Liver (tissue), 9 donors: ENCODE data around the gene EMX2. TPM values are rescaled to one million over a fixed set of nuclear protein-coding genes. Genes with fewer than 3 reads are reported as not detected.

ENCODE experiments used
- DNase-seq: peaks from one replicate; pipeline ENCODE4 v3.0.0-alpha.2; 2017; ENCODE audit warnings: low spot score
- H3K27ac ChIP-seq, 2 donors: one replicate each; pipeline ENCODE4 v1.7.0; 2013; ENCODE audit warnings: inconsistent platforms in 2 of 2, low read length in 2 of 2, control low read depth in 1 of 2, low read depth in 1 of 2, mild to moderate bottlenecking in 1 of 2
- H3K27me3 ChIP-seq, 4 donors: one replicate each; pipeline versions ENCODE4 v1.6.1 to v1.7.0; 2013; ENCODE audit warnings: low read length in 3 of 4, inconsistent platforms in 1 of 4, mild to moderate bottlenecking in 1 of 4, moderate library complexity in 1 of 4; ENCODE audit not compliant: control insufficient read depth in 4 of 4, insufficient read depth in 4 of 4
- H3K36me3 ChIP-seq, 4 donors: one replicate each; pipeline versions ENCODE4 v1.6.1 to v1.7.0; 2013; ENCODE audit warnings: low read length in 3 of 4, mild to moderate bottlenecking in 3 of 4, low read depth in 1 of 4, moderate library complexity in 1 of 4; ENCODE audit not compliant: control insufficient read depth in 4 of 4, insufficient read depth in 3 of 4
- H3K4me1 ChIP-seq, 4 donors: one replicate each; pipeline versions ENCODE4 v1.6.1 to v1.7.0; 2013; ENCODE audit warnings: low read length in 3 of 4, mild to moderate bottlenecking in 3 of 4, moderate library complexity in 1 of 4; ENCODE audit not compliant: control insufficient read depth in 4 of 4, insufficient read depth in 4 of 4
- H3K4me3 ChIP-seq, 3 donors: one replicate each; pipeline versions ENCODE4 v1.6.1 to v1.7.0; 2013; ENCODE audit warnings: low read length in 3 of 3, control low read depth in 1 of 3, low read depth in 1 of 3, mild to moderate bottlenecking in 1 of 3
- H3K9ac ChIP-seq, 2 donors: one replicate each; pipeline ENCODE4 v1.7.0; 2013; ENCODE audit warnings: low read length in 2 of 2, mild to moderate bottlenecking in 2 of 2, moderate library complexity in 2 of 2, control low read depth in 1 of 2, low read depth in 1 of 2
- H3K9me3 ChIP-seq, 4 donors: one replicate each; pipeline versions ENCODE4 v1.6.1 to v1.7.0; 2013; ENCODE audit warnings: low read length in 3 of 4; ENCODE audit not compliant: control insufficient read depth in 4 of 4
- ATF3 ChIP-seq: IDR thresholded peaks from 2 replicates; pipeline ENCODE4 v1.6.1; 2016; ENCODE audit warnings: antibody characterized with exemption
- EGR1 ChIP-seq, 2 donors: IDR thresholded peaks; 2 replicates each; pipeline ENCODE4 v1.6.1; 2016 to 2018; ENCODE audit warnings: antibody characterized with exemption in 2 of 2, low read depth in 2 of 2
- FOXA1 ChIP-seq: IDR thresholded peaks from 2 replicates; pipeline ENCODE4 v1.6.1; 2016; ENCODE audit warnings: antibody characterized with exemption
- FOXA2 ChIP-seq: IDR thresholded peaks from 2 replicates; pipeline ENCODE4 v1.6.1; 2016; ENCODE audit warnings: antibody characterized with exemption
- GABPA ChIP-seq, 2 donors: IDR thresholded peaks in 1 of 2; conservative IDR thresholded peaks in 1 of 2; 2 replicates each; pipeline ENCODE4 v1.6.1; 2016; ENCODE audit warnings: antibody characterized with exemption in 2 of 2, mild to moderate bottlenecking in 1 of 2, moderate library complexity in 1 of 2
- HNF4A ChIP-seq, 2 donors: conservative IDR thresholded peaks; 2 replicates each; pipeline ENCODE4 v1.6.1; 2016; ENCODE audit warnings: antibody characterized with exemption in 2 of 2, mild to moderate bottlenecking in 2 of 2
- HNF4G ChIP-seq: IDR thresholded peaks from 2 replicates; pipeline ENCODE4 v1.6.1; 2016; ENCODE audit warnings: antibody characterized with exemption
- JUND ChIP-seq, 2 donors: IDR thresholded peaks; 2 replicates each; pipeline ENCODE4 v1.6.1; 2016; ENCODE audit warnings: antibody characterized with exemption in 2 of 2
- NR2F2 ChIP-seq: IDR thresholded peaks from 2 replicates; pipeline ENCODE4 v1.6.1; 2016; ENCODE audit warnings: antibody characterized with exemption
- RAD21 ChIP-seq, 2 donors: IDR thresholded peaks; 2 replicates each; pipeline ENCODE4 v1.6.1; 2016; ENCODE audit warnings: antibody characterized with exemption in 2 of 2, mild to moderate bottlenecking in 2 of 2
- REST ChIP-seq: IDR thresholded peaks from 2 replicates; pipeline ENCODE4 v1.6.1; 2016; ENCODE audit warnings: antibody characterized with exemption, mild to moderate bottlenecking
- RXRA ChIP-seq, 2 donors: IDR thresholded peaks; 2 replicates each; pipeline ENCODE4 v1.6.1; 2017 to 2018; ENCODE audit warnings: antibody characterized with exemption in 2 of 2, mild to moderate bottlenecking in 1 of 2
- SP1 ChIP-seq: IDR thresholded peaks from 2 replicates; pipeline ENCODE4 v1.6.1; 2018; ENCODE audit warnings: antibody characterized with exemption, mild to moderate bottlenecking
- TAF1 ChIP-seq: conservative IDR thresholded peaks from 2 replicates; pipeline ENCODE4 v1.6.1; 2016; ENCODE audit warnings: antibody characterized with exemption, mild to moderate bottlenecking
- YY1 ChIP-seq: IDR thresholded peaks from 2 replicates; pipeline ENCODE4 v1.6.1; 2016; ENCODE audit warnings: antibody characterized with exemption, mild to moderate bottlenecking
- WGBS: extraction: QIAGEN DNeasy Blood & Tissue Kit; methylation state at CpG from one replicate; pipeline ENCODE4 v1.1.7; 2013; 5-methylcytosine and 5-hydroxymethylcytosine counted together
- polyA plus RNA-seq, 2 donors: library from polyadenylated mRNA; stranded (reverse) in 1 of 2; unstranded in 1 of 2; fragments of 200-250 nt in 1 of 2; fragments of >200 nt in 1 of 2; fragmentation: Nextera tagmentation in 1 of 2; extraction: Ambion mirVana in 1 of 2; gene quantifications; one replicate each; pipeline versions ENCODE4 v1.2.1 to v1.2.3, GENCODE V29; 2013 to 2015
- total RNA-seq, 2 donors: library from RNA; depleted of rRNA; stranded (reverse); fragments of >200 nt; gene quantifications; one replicate each; pipeline ENCODE4 v1.2.3, GENCODE V29; 2014
- TF ChIP-seq, protein P1 (sequence below): IDR thresholded peaks from 2 replicates; pipeline ENCODE4 v1.6.1; 2016; ENCODE audit warnings: antibody characterized with exemption
- TF ChIP-seq, protein P2 (sequence below): fragments of 150-350 bp; IDR thresholded peaks from 2 replicates; pipeline ENCODE4 v1.5.1; 2017; ENCODE audit warnings: improper control_type of control experiment, low read depth, low read length; ENCODE audit not compliant: missing input control
- TF ChIP-seq, protein P3 (sequence below): IDR thresholded peaks from 2 replicates; pipeline ENCODE4 v1.6.1; 2016; ENCODE audit warnings: antibody characterized with exemption
- donor health status: healthy.
- donor health status: healthy.
- donor health status: healthy.
- donor health status: healthy.
- donor health status: healthy.

The EMX2 gene
- total and polyA plus RNA-seq, 4 donors, result not detected

- TF ChIP-seq SP1 (no peak), RXRA (IDR thresholded peaks at IDR 0.05) (no peak), NR2F2 (no peak), TAF1 (no peak)
- Histone ChIP-seq H3K4me3 (no peak overlapping the region), H3K9ac (no peak overlapping the region), H3K9me3 (no peaks in the 10 kb centered on the region), H3K36me3 (no peaks in the 10 kb centered on the region), H3K4me1 (no peaks in the 10 kb centered on the region), H3K27me3 (peaks cover 0 to 2% (median 0%) of the 10 kb centered on the region in 4 donors), H3K27ac (no peak overlapping the region)
- WGBS, result 65% methylated on average over 3 of the region's 3 CpGs
- DNase-seq, result no peak
These were observed 35.9 kb downstream of the EMX2 start for GRCh38 chr10:117578490-117578889.

DNA sequence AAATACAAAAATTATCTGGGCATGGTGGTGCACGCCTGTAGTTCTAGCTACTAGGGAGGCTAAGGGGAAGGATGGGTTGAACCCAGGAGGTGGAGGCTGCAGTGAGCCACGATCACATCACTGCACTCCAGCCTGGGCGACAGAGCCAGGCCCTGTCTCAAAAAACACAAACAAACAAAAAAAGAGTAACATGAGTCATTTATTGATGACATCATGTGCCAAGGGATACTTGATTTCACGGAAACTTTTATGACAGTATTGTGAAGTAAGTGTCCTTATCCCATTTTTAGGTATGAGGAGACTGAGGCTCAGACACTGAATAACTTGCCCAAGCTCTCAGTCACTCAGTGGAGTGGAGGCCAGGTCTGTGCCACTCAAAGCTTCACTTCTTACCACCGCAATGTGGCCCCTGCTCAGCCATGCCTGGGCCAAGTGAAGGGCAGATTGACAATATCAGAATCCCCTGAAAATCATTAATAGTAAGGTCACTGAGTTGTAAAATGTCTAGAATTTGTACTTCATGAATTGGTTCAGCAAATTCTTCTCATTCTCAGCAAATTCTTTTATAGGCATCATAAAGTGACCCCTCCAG is 36.5 kb downstream of the EMX2 start:
- no peaks in the 10 kb centered on the region for H3K36me3 ChIP-seq
- 83% methylated on average over 5 of the region's 5 CpGs for WGBS

More for the DNA sequence above, 36.5 kb downstream of the EMX2 start:
- H3K9ac ChIP-seq, result no peak overlapping the region
- no peak overlapping the region for H3K4me3 ChIP-seq
- no peak overlapping the region for H3K27ac ChIP-seq
- no peak for TF ChIP-seq TAF1
- no peak for TF ChIP-seq FOXA1
- no peak for TF ChIP-seq EGR1 (IDR thresholded peaks at IDR 0.05; ENCODE audit: low read depth in 2 of 2)
- TF ChIP-seq HNF4G, result no peak
- TF ChIP-seq, protein P1, sequence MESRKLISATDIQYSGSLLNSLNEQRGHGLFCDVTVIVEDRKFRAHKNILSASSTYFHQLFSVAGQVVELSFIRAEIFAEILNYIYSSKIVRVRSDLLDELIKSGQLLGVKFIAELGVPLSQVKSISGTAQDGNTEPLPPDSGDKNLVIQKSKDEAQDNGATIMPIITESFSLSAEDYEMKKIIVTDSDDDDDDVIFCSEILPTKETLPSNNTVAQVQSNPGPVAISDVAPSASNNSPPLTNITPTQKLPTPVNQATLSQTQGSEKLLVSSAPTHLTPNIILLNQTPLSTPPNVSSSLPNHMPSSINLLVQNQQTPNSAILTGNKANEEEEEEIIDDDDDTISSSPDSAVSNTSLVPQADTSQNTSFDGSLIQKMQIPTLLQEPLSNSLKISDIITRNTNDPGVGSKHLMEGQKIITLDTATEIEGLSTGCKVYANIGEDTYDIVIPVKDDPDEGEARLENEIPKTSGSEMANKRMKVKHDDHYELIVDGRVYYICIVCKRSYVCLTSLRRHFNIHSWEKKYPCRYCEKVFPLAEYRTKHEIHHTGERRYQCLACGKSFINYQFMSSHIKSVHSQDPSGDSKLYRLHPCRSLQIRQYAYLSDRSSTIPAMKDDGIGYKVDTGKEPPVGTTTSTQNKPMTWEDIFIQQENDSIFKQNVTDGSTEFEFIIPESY, result no peak
- TF ChIP-seq NR2F2, result no peak
- no peak for TF ChIP-seq HNF4A (conservative IDR thresholded peaks at IDR 0.05)
- no peak for TF ChIP-seq FOXA2
- no peak for TF ChIP-seq ATF3
- TF ChIP-seq SP1, result no peak
- no peak for TF ChIP-seq GABPA (IDR thresholded peaks at IDR 0.05 in 1 of 2, conservative IDR thresholded peaks at IDR 0.05 in 1 of 2)
- TF ChIP-seq YY1, result no peak
- TF ChIP-seq RAD21 (IDR thresholded peaks at IDR 0.05), result no peak
- no peak for TF ChIP-seq REST
- TF ChIP-seq, protein P2, sequence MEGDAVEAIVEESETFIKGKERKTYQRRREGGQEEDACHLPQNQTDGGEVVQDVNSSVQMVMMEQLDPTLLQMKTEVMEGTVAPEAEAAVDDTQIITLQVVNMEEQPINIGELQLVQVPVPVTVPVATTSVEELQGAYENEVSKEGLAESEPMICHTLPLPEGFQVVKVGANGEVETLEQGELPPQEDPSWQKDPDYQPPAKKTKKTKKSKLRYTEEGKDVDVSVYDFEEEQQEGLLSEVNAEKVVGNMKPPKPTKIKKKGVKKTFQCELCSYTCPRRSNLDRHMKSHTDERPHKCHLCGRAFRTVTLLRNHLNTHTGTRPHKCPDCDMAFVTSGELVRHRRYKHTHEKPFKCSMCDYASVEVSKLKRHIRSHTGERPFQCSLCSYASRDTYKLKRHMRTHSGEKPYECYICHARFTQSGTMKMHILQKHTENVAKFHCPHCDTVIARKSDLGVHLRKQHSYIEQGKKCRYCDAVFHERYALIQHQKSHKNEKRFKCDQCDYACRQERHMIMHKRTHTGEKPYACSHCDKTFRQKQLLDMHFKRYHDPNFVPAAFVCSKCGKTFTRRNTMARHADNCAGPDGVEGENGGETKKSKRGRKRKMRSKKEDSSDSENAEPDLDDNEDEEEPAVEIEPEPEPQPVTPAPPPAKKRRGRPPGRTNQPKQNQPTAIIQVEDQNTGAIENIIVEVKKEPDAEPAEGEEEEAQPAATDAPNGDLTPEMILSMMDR, result no peak
- TF ChIP-seq RXRA (IDR thresholded peaks at IDR 0.05), result no peak
- TF ChIP-seq, protein P3, sequence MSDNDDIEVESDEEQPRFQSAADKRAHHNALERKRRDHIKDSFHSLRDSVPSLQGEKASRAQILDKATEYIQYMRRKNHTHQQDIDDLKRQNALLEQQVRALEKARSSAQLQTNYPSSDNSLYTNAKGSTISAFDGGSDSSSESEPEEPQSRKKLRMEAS, result no peak
- no peak for TF ChIP-seq JUND (IDR thresholded peaks at IDR 0.05)
- no peak for DNase-seq
- no peaks in the 10 kb centered on the region for H3K4me1 ChIP-seq
- no peaks in the 10 kb centered on the region for H3K9me3 ChIP-seq
- H3K27me3 ChIP-seq, result peaks cover 0 to 2% (median 0%) of the 10 kb centered on the region in 4 donors
